SIG-M5 (cell line): ENCODE measurements around the gene VPS52.

ENCODE experiments used
- DNase-seq: peaks from one replicate; lab custom pipeline; 2025; lab: John Stamatoyannopoulos, UW

Gene VPS52

GRCh38 chr6:33271468-33272274 is at the start of gene VPS52, which contains the start of gene RPS18:
Gene VPS52 (minus strand): TSS chr6:33271876. CDS start chr6:33271675, 201 bp downstream.
Gene RPS18 (plus strand): TSS chr6:33272075. CDS start chr6:33272120, 45 bp downstream.
- peak; percentile 91 for DNase-seq

GRCh38 chr6:33321227-33321626 is 49.6 kb upstream of the VPS52 start:
- no peak for DNase-seq

- DNase-seq: no peak
These were observed 48.9 kb upstream of the VPS52 start for GRCh38 chr6:33320315-33321181.

- no peak for DNase-seq
These were observed 48.3 kb upstream of the VPS52 start for GRCh38 chr6:33319939-33320314.

GRCh38 chr6:33318426-33319073 is 46.9 kb upstream of the VPS52 start:
- DNase-seq: no peak

- peak; percentile 77 for DNase-seq
These were observed 46.2 kb upstream of the VPS52 start, which contains the start of gene ZBTB22 for GRCh38 chr6:33317669-33318425. Gene ZBTB22 (minus strand): TSS chr6:33317744. CDS start chr6:33316916, 828 bp downstream.

- no peak for DNase-seq
These were observed 45.7 kb upstream of the VPS52 start for GRCh38 chr6:33317419-33317668.

GRCh38 chr6:33316603-33317418 is 45.1 kb upstream of the VPS52 start:
- no peak for DNase-seq

GRCh38 chr6:33315793-33316602 is 44.3 kb upstream of the VPS52 start:
- no peak for DNase-seq

GRCh38 chr6:33314943-33315792 is 43.5 kb upstream of the VPS52 start:
- no peak for DNase-seq

- no peak for DNase-seq
These were observed 42.9 kb upstream of the VPS52 start for GRCh38 chr6:33314515-33314942.

- no peak for DNase-seq
These were observed 42.2 kb upstream of the VPS52 start, which contains the start of gene TAPBP for GRCh38 chr6:33313709-33314514. Gene TAPBP (minus strand): TSS chr6:33314078. CDS start chr6:33314041, 37 bp downstream.

GRCh38 chr6:33313105-33313708 is 41.5 kb upstream of the VPS52 start:
- DNase-seq: no peak

GRCh38 chr6:33312361-33313104 is 40.9 kb upstream of the VPS52 start:
- no peak for DNase-seq

- no peak for DNase-seq
These were observed 34.7 kb upstream of the VPS52 start for GRCh38 chr6:33306356-33306755.

- DNase-seq: no peak
These were observed 33.4 kb upstream of the VPS52 start for GRCh38 chr6:33305052-33305451.

- no peak for DNase-seq
These were observed 32.5 kb upstream of the VPS52 start for GRCh38 chr6:33304216-33304615.
